ENCODE results near the gene MEX3D.
A peak's percentile ranks its signal among the peaks of the same experiment; 100 is the strongest.

Gene MEX3D

DNA sequence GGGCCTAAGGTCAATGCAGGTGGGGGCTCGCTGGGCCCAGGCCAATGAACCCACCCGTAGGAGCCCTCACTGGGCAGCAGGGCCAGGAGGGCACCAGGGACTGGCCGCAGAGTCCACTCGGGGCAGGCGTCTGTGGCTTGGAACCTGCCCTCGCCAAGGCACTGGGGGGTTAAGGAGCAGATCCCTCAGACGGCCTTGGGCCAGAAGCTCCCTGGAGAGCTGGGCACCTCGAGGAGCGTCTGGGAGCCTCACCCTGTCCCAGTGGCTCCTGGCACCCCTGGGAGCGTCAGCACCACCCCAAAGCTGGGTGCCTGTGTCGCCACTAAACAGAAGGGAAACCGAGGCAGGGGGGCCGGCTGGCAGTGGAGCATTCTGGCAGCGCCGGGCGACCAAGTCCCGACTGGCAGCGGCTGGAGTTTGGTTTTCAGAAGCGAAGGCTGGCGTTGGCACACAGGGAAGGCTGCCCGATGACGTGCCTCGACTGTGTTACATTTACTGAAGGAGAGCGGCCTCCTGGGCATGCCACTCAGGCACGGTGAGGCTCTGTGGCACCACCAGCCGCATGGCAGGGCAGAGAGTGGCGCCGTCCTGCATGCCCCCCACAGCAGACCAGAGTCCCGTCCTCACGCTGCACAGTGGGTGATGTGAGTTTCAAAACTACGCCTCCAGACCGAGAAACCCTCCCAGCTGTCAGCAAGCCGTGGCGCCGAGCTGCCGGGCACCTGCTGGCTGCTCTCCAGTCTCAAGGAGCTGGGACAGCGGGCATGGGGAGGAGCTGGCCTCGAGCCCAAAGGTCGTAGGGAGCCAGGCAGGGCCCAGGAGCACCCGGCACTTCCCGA, 9.2 kb upstream of the MEX3D start:
- Histone ChIP-seq H3K4me3 (no peak overlapping the region), H3K27ac (no peak overlapping the region)
- TF ChIP-seq, protein P1, sequence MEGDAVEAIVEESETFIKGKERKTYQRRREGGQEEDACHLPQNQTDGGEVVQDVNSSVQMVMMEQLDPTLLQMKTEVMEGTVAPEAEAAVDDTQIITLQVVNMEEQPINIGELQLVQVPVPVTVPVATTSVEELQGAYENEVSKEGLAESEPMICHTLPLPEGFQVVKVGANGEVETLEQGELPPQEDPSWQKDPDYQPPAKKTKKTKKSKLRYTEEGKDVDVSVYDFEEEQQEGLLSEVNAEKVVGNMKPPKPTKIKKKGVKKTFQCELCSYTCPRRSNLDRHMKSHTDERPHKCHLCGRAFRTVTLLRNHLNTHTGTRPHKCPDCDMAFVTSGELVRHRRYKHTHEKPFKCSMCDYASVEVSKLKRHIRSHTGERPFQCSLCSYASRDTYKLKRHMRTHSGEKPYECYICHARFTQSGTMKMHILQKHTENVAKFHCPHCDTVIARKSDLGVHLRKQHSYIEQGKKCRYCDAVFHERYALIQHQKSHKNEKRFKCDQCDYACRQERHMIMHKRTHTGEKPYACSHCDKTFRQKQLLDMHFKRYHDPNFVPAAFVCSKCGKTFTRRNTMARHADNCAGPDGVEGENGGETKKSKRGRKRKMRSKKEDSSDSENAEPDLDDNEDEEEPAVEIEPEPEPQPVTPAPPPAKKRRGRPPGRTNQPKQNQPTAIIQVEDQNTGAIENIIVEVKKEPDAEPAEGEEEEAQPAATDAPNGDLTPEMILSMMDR (IDR thresholded peaks at IDR 0.05), result no peak
- peak; percentile 68 for DNase-seq (ENCODE audit: low spot score)

DNA sequence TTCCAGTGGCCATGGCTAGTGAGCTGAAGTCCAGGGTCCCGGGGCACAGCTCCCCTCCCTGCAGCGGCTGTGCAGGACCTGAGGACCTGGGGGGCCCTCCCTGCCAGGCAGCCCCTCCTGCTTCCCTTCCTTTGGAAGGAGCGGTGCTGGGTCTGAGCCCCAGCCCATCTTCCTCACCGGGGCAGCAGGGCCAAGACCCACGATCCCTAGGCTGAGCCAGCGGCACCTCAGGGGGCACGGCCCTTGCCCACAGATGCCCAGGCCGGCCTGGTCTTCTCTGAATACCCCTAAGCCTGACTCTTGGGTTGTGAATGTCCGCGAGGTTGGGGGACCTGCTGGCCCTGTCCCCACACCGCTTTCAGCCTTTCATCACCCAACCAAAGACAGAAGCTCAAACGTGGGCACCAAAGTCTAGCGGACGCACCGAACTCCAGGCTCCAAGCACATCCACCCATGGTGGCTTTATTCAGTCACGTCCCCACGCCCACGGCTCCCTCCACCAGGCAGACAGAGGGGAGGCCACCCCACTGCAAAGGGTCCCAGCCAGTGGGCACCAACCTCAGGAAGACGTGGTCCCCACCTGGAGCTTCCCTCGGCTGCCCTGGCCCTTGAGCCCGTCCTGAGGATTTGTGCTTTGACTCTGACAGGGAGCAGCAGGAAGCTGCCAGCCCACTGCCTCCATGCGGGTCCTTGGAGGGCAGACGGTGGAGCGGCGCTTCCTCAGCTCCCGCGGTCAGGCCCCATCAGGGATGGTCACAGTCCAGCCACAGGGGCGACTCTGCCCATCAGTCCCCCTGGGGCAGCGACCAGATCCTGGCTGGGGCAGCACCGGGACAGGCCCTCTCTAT, 8.3 kb upstream of the MEX3D start:
- Histone ChIP-seq H3K27ac (no peak overlapping the region), H3K4me3 (no peak overlapping the region)
- DNase-seq (ENCODE audit: low spot score), result peak; percentile 62
- TF ChIP-seq, protein P1 (IDR thresholded peaks at IDR 0.05), result no peak

DNA sequence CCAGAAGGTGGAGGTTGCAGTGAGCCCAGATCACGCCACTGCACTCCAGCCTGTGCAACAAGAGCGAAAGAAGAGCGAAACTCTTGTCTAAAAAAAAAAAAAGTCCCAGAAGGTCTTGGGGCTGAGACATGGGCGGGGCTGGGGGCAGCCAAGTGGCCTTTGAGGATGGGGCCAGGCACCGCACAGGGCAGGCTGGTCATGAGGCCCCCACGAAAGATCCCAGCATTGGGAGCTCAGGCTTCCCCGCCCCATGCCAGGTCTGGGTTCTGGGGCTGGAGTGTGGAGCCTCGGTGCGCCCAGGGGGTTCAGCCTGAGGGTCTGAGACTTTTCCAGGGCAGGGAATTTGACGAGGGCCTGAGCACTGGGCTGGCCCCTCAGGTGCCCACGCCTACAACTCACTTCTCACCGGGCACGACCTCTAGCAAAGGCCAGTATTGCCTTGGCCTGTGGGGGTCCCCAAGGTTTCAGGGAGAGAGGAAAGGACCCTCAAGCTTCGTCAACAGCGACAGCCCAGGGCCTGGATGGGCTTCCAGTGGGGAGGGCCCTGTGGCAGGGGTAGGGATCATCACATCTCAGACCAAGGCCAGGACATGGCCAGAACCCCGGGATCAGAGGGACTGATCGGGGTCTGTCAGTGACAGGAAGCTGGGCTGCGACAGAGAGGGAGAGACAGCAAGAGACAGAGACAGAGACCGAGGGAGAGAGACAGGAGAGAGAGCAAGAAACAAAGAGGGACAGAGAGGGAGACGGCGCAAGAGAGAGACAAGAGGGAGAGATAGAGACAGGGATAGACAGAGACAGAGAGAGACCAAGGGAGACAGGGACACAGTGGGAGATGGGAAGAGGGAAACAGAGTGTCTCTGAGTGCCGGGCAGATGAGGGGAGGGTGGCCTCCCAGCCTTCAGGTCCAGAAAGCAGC, 7.5 kb upstream of the MEX3D start:
- TF ChIP-seq, protein P1 (IDR thresholded peaks at IDR 0.05), result no peak
- no peak overlapping the region for H3K27ac ChIP-seq
- H3K4me3 ChIP-seq, result no peak overlapping the region
- peak; percentile 56 for DNase-seq (ENCODE audit: low spot score)

DNA sequence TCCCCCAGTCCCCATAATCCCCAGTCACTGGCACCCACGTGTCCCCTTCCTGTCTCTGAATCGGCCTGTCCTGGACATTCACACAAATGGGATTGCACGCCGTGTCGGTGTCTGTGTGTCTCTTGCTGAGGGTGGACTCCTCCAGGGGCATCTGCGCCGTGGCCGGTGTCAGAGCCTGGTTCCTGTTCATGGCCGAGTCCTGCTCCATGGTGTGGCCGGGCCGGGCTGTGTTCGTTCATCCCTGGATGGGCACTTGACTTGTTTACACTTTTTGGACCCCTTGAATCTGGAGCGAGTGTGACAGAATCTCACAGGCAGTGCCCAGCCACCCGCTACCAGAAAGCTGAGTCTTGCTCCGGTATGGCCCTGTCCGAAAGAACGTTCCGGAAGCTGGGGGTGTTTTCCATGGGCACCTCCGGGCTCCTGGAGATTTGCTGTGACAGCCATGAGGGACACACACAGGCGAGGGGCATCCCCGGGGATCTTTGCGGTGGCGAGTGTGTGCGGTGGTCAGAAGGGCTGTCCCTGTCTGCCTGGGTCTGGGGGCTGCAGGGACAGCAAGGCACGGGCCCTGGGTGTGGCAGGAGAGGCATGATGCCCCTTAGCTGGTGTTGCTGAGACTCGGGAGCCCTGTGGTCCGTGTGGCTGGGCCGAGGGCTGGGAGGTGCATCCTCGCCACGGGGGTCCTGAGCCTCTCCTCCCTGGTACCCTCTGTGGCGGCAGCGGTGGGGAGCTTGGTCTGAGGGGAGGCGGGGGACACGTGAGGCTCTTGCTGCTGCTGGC, 6.4 kb upstream of the MEX3D start:
- Histone ChIP-seq H3K27ac (no peak overlapping the region), H3K4me3 (no peak overlapping the region)
- DNase-seq (ENCODE audit: low spot score), result peak; percentile 69
- TF ChIP-seq, protein P1 (IDR thresholded peaks at IDR 0.05), result no peak

DNA sequence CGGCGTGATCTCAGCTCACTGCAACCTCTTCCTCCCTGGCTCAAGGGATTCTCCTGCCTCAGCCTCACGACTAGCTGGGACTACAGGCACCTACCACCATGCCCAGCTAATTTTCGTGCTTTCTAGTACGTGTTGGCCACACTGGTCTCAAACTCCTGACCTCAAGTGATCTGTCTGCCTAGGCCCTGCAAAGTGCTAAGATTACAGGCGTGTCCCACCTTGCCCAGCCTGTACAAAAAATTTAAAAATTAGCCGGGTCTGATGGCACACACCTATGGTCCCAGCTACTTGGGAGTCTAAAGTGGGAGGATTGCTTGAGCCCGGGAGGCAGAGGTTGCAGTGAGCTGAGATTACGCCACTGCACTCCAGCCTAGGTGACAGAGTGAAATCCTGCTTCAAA, 4.7 kb upstream of the MEX3D start:
- no peak overlapping the region for H3K27ac ChIP-seq
- no peak overlapping the region for H3K4me3 ChIP-seq
- TF ChIP-seq, protein P1 (IDR thresholded peaks at IDR 0.05), result no peak
- no peak for DNase-seq (ENCODE audit: low spot score)

DNA sequence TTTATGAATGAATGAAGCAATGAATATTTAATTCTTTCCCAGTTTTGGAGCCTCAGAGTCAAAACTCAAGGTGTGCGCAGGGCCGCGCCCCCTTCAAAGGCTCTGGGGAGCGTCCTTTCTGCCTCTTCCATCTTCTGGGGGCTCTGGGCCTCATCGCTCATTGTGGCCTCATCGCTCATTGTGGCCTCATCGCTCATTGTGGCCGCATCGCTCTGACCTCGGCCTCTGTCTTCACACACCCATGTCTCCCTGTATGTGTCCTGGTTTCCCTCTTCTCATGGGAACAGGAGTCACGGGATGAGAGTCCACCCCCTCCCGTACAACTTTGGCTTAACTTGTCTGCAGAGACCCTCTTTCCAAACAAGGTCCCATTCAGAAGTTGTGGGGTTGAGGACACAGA, 3.2 kb upstream of the MEX3D start:
- no peak for DNase-seq (ENCODE audit: low spot score)
- no peak overlapping the region for H3K27ac ChIP-seq
- TF ChIP-seq, protein P1 (IDR thresholded peaks at IDR 0.05), result no peak
- H3K4me3 ChIP-seq, result no peak overlapping the region

Measured in coronary artery (tissue), 2 donors.